ENCODE data around the gene SULF2.

SULF2 gene

DNA sequence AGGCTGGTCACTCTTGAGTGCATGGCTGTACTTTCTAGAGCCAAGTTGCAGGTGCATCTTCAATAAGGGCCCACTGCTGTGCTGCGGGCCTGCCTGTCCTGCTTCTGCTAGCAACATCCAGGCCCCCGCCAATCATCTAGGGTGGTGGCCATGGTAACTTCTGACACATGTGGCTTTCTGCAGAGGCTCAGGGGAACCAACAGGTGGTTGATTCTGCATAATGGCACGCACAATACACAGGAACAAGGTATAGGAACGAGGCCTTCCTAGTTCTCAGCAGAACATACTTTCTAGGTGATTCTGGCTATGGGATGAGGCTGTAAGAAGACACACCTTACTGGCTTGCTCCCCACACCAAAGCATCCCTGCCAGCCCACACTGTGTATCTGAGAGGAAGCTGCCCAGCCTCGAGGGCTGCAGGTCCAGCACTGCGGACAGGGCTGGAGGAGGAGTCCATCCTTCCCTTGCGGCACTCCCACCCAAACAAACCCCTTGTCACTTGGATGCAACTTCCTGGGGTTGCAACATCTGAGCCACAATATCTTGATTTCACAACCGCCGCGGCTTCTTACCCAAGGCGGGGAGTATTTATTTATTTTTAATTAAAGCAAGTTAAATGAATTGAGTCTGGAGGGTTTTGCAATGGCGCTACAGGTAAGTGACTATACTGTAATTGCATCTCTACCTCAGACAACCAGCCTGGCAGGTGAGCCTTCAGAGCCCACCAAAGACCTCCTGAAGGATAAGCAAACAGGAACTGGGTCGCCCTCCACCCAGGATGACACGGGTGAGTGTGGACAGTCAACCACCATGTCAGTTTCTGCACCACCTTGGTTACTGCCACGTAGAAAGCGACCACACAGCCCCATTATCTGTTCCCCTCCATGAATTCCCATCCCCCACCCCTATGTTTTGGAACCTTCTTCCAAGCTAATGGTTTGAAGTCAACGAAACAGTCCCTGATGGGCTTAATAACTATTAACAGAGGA lies 49.6 kb downstream of the SULF2 start:
- no peak overlapping the region for H3K4me3 ChIP-seq (ENCODE audit: low read length)
- TF ChIP-seq, protein P1, sequence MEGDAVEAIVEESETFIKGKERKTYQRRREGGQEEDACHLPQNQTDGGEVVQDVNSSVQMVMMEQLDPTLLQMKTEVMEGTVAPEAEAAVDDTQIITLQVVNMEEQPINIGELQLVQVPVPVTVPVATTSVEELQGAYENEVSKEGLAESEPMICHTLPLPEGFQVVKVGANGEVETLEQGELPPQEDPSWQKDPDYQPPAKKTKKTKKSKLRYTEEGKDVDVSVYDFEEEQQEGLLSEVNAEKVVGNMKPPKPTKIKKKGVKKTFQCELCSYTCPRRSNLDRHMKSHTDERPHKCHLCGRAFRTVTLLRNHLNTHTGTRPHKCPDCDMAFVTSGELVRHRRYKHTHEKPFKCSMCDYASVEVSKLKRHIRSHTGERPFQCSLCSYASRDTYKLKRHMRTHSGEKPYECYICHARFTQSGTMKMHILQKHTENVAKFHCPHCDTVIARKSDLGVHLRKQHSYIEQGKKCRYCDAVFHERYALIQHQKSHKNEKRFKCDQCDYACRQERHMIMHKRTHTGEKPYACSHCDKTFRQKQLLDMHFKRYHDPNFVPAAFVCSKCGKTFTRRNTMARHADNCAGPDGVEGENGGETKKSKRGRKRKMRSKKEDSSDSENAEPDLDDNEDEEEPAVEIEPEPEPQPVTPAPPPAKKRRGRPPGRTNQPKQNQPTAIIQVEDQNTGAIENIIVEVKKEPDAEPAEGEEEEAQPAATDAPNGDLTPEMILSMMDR (IDR thresholded peaks at IDR 0.05; ENCODE audit: insufficient read depth, low read depth, low read length, missing control alignments): no peak
- no peak for DNase-seq (ENCODE audit: low read depth)

DNA sequence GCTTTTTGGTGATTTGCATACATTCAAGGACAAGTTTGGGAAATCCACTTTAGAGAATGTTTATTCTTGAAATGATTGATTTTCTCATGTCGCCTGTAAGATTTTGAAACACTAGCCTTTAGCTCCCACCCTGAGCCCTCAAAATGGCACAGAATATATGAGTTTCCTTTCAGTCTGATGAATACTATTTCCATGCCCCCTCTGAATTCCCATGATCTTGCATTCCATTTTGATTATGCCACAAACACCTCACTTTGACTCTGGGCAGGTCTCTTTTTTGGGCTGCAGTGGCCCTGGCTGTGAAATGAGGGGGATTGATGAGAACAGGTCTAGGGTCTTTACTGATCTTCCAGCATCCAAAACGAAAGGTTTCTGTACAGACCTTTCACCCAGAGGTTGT lies 50.4 kb downstream of the SULF2 start:
- no peak overlapping the region for H3K4me3 ChIP-seq (ENCODE audit: low read length)
- no peak for DNase-seq (ENCODE audit: low read depth)
- TF ChIP-seq, protein P1 (IDR thresholded peaks at IDR 0.05; ENCODE audit: insufficient read depth, low read depth, low read length, missing control alignments): no peak

DNA sequence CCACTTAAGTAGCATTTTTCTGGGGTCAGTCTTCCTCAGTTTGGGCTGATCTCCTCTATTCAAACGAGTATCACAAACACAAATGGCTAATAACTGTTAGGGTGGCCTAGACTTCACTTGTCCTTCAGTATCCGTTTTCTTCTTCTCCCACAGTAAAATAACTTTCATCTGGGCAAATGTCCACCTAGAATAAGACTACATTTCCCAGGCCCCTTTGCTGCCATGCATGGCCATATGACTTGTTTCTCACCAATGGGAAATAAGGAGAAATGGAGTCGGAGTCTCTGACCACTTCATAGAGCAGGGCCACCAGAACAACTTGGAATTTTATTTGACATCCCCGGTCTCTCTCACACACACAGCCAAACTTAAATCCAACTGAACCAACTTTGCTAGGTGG lies 51.4 kb downstream of the SULF2 start:
- H3K4me3 ChIP-seq (ENCODE audit: low read length): no peak overlapping the region
- TF ChIP-seq, protein P1 (IDR thresholded peaks at IDR 0.05; ENCODE audit: insufficient read depth, low read depth, low read length, missing control alignments): no peak
- no peak for DNase-seq (ENCODE audit: low read depth)

DNA sequence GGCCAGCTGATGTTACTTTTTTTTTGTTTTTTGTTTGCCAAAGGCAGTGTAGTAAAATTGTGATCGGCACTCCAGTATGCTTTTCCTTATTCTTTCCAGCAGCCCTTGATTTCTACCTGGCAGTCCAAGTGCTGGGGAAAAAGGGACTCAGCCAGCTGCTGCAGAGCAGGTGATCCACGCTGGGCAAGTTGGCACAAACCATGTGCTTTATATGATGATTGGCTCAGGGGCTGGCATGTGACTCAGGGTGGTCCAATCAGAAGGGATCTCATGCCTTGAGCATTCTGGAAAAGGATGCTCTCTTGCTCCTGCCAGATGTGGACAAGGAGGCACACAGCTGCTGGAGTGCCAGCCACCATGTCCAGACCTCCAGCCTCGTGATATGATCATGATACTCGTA lies 54.5 kb downstream of the SULF2 start:
- TF ChIP-seq, protein P1 (IDR thresholded peaks at IDR 0.05; ENCODE audit: insufficient read depth, low read depth, low read length, missing control alignments): no peak
- peak; percentile 13 for DNase-seq (ENCODE audit: low read depth)
- no peak overlapping the region for H3K4me3 ChIP-seq (ENCODE audit: low read length)

DNA sequence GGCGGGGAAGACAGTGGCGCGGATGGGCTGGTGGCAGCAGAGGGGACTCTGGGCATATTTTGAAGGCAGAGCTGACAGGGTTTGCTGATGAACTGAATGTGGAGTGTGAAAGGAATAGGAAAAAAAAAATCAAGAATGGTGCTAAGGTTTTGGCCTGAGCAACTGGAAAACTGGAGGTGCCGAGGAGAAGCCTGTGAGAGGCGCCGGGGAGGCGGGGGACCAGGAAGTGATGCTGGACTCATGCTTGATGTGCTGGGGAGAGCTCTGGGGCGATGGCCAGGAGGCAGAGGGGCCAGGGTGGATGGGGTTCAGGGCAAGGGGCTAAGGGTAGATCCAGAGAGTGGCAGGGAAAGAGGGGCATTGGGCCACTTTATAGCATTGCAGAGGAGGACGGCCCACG lies 55.8 kb downstream of the SULF2 start:
- no peak overlapping the region for H3K4me3 ChIP-seq (ENCODE audit: low read length)
- DNase-seq (ENCODE audit: low read depth): no peak
- TF ChIP-seq, protein P1 (IDR thresholded peaks at IDR 0.05; ENCODE audit: insufficient read depth, low read depth, low read length, missing control alignments): no peak

DNA sequence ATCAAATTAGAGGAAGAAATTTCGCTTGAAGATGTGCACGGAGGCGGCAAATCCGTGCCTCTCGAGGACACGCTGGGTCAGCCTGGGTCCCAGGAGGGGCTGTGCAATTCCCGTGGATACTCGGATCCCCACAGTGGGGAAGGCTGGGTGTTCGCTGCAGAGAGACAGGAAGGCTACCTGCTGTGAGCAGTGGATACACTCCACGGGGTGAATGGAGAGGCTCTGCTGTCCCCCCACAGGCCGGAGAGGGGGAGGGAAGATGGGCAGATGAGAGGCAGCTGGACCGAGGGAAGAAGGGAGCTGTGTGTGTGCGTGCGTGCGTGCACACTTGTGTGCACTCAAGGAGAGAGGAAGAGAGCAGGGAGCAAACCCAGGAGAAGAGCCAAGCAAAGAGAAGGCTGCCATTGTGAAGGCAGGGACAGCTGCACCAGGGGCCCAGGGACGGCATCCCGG lies 57.3 kb downstream of the SULF2 start:
- no peak overlapping the region for H3K4me3 ChIP-seq (ENCODE audit: low read length)
- TF ChIP-seq, protein P1 (IDR thresholded peaks at IDR 0.05; ENCODE audit: insufficient read depth, low read depth, low read length, missing control alignments): no peak
- no peak for DNase-seq (ENCODE audit: low read depth)

All from epithelial cell of esophagus (primary cell).